ENCODE results near the gene HNMT.
"Not testable (repeated sequence)": the region's sequence is repeated elsewhere in the genome, so short reads cannot be mapped to it uniquely, and the experiment has no call there.

Gene HNMT

GRCh38 chr2:137968477-137969417 lies 4.5 kb downstream of the HNMT start:
- in situ Hi-C loops (cut with MboI; ENCODE audit: low pct_unique_long_range_greater_than_20kb, low sequenced_read_pairs) = no loop called here

GRCh38 chr2:137969418-137969765 lies 5.1 kb downstream of the HNMT start:
- in situ Hi-C loops (cut with MboI; ENCODE audit: low pct_unique_long_range_greater_than_20kb, low sequenced_read_pairs) = no loop called here
- DNase-seq = peak; percentile 44

More at GRCh38 chr2:137968477-137969417, 4.5 kb downstream of the HNMT start:
- DNase-seq = peak; percentile 55

GRCh38 chr2:137969876-137970275 lies 5.6 kb downstream of the HNMT start:
- in situ Hi-C loops (cut with MboI; ENCODE audit: low pct_unique_long_range_greater_than_20kb, low sequenced_read_pairs) = no loop called here
- no peak for DNase-seq

GRCh38 chr2:137971259-137971658 lies 7.0 kb downstream of the HNMT start:
- DNase-seq; in situ Hi-C loops (cut with MboI; ENCODE audit: low pct_unique_long_range_greater_than_20kb, low sequenced_read_pairs): not testable (repeated sequence)

- in situ Hi-C loops (cut with MboI; ENCODE audit: low pct_unique_long_range_greater_than_20kb, low sequenced_read_pairs) = no loop called here
- no peak for DNase-seq
These were observed 9.0 kb downstream of the HNMT start for GRCh38 chr2:137973280-137973679.

- no peak for DNase-seq
- in situ Hi-C loops (cut with MboI; ENCODE audit: low pct_unique_long_range_greater_than_20kb, low sequenced_read_pairs) = no loop called here
These were observed 11.3 kb downstream of the HNMT start for GRCh38 chr2:137975280-137976271.

GRCh38 chr2:137976274-137976673 lies 12.0 kb downstream of the HNMT start:
- no peak for DNase-seq
- in situ Hi-C loops (cut with MboI; ENCODE audit: low pct_unique_long_range_greater_than_20kb, low sequenced_read_pairs) = no loop called here

- in situ Hi-C loops (cut with MboI; ENCODE audit: low pct_unique_long_range_greater_than_20kb, low sequenced_read_pairs) = no loop called here
- no peak for DNase-seq
These were observed 13.5 kb downstream of the HNMT start for GRCh38 chr2:137977790-137978189.

- in situ Hi-C loops (cut with MboI; ENCODE audit: low pct_unique_long_range_greater_than_20kb, low sequenced_read_pairs) = no loop called here
- DNase-seq = no peak
These were observed 16.2 kb downstream of the HNMT start for GRCh38 chr2:137980459-137980858.

- in situ Hi-C loops (cut with MboI; ENCODE audit: low pct_unique_long_range_greater_than_20kb, low sequenced_read_pairs) = no loop called here
- no peak for DNase-seq
These were observed 16.9 kb downstream of the HNMT start for GRCh38 chr2:137981112-137981656.

- in situ Hi-C loops (cut with MboI; ENCODE audit: low pct_unique_long_range_greater_than_20kb, low sequenced_read_pairs) = no loop called here
- no peak for DNase-seq
These were observed 19.3 kb downstream of the HNMT start for GRCh38 chr2:137983581-137983980.

GRCh38 chr2:137986268-137986667 lies 22.0 kb downstream of the HNMT start:
- in situ Hi-C loops (cut with MboI; ENCODE audit: low pct_unique_long_range_greater_than_20kb, low sequenced_read_pairs) = no loop called here
- DNase-seq = no peak

GRCh38 chr2:137987011-137987410 lies 22.7 kb downstream of the HNMT start:
- no peak for DNase-seq
- in situ Hi-C loops (cut with MboI; ENCODE audit: low pct_unique_long_range_greater_than_20kb, low sequenced_read_pairs) = no loop called here

- in situ Hi-C loops (cut with MboI; ENCODE audit: low pct_unique_long_range_greater_than_20kb, low sequenced_read_pairs) = no loop called here
- DNase-seq = no peak
These were observed 26.8 kb downstream of the HNMT start for GRCh38 chr2:137991078-137991477.

GRCh38 chr2:137992039-137992646 lies 27.9 kb downstream of the HNMT start:
- no peak for DNase-seq
- in situ Hi-C loops (cut with MboI; ENCODE audit: low pct_unique_long_range_greater_than_20kb, low sequenced_read_pairs) = no loop called here

GRCh38 chr2:137993715-137994476 lies 29.6 kb downstream of the HNMT start:
- DNase-seq; in situ Hi-C loops (cut with MboI; ENCODE audit: low pct_unique_long_range_greater_than_20kb, low sequenced_read_pairs): not testable (repeated sequence)

- in situ Hi-C loops (cut with MboI; ENCODE audit: low pct_unique_long_range_greater_than_20kb, low sequenced_read_pairs); DNase-seq: not testable (repeated sequence)
These were observed 31.1 kb downstream of the HNMT start for GRCh38 chr2:137995368-137995767.

GRCh38 chr2:137996158-137996557 lies 31.9 kb downstream of the HNMT start:
- DNase-seq; in situ Hi-C loops (cut with MboI; ENCODE audit: low pct_unique_long_range_greater_than_20kb, low sequenced_read_pairs): not testable (repeated sequence)
